GM12865 (cell line): ENCODE results near the gene TMEM179.

Experiments used
- DNase-seq: peaks from one replicate; pipeline ENCODE4 v3.0.0; 2010; ENCODE audit warnings: low read depth
- H3K4me3 ChIP-seq: 2 replicates; pipeline ENCODE4 v1.5.1; 2011; ENCODE audit warnings: mild to moderate bottlenecking, low read depth, low read length, control low read depth
- TF ChIP-seq, protein P1 (sequence below): IDR thresholded peaks from 2 replicates; pipeline ENCODE4 v1.5.1; 2011; ENCODE audit warnings: low read length, control low read depth, low read depth, inconsistent platforms; ENCODE audit not compliant: insufficient read depth; ENCODE audit errors: missing control alignments

Gene TMEM179

GRCh38 chr14:104633276-104634137 lies 28.9 kb upstream of the TMEM179 start:
- no peak for DNase-seq
- no peak overlapping the region for H3K4me3 ChIP-seq
- TF ChIP-seq, protein P1, sequence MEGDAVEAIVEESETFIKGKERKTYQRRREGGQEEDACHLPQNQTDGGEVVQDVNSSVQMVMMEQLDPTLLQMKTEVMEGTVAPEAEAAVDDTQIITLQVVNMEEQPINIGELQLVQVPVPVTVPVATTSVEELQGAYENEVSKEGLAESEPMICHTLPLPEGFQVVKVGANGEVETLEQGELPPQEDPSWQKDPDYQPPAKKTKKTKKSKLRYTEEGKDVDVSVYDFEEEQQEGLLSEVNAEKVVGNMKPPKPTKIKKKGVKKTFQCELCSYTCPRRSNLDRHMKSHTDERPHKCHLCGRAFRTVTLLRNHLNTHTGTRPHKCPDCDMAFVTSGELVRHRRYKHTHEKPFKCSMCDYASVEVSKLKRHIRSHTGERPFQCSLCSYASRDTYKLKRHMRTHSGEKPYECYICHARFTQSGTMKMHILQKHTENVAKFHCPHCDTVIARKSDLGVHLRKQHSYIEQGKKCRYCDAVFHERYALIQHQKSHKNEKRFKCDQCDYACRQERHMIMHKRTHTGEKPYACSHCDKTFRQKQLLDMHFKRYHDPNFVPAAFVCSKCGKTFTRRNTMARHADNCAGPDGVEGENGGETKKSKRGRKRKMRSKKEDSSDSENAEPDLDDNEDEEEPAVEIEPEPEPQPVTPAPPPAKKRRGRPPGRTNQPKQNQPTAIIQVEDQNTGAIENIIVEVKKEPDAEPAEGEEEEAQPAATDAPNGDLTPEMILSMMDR, result no peak

DNA sequence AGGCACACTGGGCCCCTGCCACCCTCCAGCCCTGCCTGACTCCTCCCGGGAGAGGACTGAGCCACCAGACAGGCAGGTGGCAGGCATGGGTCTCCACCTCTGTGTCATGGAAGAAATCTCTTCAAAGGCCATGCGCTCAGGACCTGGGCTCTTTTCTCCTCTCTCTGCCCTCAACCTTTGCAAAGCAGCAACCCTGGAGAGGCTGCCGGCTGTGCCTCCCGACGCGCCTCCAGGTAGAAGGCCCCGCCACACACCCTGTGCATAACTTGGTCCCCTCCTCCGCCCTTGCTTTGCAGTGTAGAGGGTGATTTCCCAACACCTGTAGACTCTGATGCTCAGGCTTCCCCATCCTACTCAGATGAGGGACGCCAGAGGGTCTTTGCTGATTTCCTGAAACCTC lies 28.2 kb upstream of the TMEM179 start:
- DNase-seq, result no peak
- TF ChIP-seq, protein P1, result no peak
- H3K4me3 ChIP-seq, result no peak overlapping the region

DNA sequence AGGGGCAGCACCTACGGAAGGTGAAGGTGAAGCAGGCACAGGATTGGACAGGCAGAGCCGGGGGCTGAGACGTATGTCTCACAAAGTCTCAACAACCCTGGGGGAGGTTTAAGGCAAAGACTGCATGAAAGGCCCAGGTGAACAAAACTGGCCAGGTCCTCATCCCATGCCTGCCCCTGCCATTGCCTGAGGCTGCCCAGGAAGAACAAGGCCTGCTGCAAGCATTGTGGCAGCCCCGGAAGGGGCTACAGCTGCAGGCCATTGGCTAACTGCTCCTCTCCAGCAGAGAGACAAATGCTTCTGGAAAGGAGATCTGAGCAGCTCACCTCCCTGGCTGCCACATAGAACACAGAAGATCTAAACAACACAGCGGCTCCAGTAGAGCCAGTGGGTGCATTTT lies 20.4 kb upstream of the TMEM179 start:
- DNase-seq, result no peak
- TF ChIP-seq, protein P1, result no peak
- H3K4me3 ChIP-seq, result no peak overlapping the region

- TF ChIP-seq, protein P1, result no peak
Observed at GRCh38 chr14:104614126-104614812, 9.7 kb upstream of the TMEM179 start.

DNA sequence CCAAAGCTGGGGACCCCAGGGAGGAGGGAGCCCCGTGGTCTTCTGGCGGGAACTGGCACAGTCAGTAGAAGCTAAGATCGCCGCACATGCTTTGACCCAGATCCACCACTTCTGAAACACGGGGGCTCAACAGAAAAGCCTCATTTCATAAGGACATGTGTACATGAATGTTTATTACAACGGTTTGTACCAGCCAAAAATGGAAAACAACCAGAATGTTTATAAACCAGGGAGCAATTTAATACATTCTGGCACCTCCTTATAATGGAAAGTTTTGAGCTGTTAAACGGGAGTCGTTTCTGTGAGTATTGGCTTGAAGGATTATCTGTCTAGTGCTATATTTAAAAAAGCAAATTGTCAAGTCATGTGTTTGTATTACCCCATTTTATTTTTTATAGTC lies 7.3 kb upstream of the TMEM179 start:
- no peak for DNase-seq
- TF ChIP-seq, protein P1, result no peak
- no peak overlapping the region for H3K4me3 ChIP-seq

More at GRCh38 chr14:104614126-104614812, 9.7 kb upstream of the TMEM179 start:
- DNase-seq, result no peak
- H3K4me3 ChIP-seq, result no peak overlapping the region

DNA sequence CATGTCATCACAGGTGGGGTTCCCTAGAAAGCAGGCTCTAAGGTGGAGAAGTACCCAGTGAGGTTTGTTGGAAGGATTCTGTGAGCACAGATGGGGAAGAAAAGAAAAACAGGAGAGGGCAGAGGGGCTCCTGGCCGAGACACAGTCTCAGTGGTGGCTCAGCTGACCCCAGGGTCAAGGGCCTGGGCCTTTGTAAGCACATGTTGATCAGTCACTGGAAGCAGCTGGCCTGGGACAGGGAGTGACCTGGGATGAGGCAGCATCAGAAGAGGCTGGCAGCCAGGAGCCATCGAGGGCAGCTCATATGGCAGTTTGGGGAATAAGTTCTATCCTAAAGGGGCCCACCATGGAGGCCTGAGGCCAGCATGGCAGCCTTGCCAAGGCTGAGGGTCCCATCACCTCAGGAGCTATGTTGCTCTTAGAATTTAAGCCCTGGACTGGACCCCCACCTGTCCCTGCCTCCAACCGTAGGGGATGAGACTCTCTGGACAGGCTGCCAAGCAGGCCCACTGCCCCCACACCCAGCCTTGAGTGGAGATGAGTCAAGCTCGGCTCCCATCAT lies 6.3 kb upstream of the TMEM179 start:
- H3K4me3 ChIP-seq, result no peak overlapping the region
- no peak for DNase-seq
- TF ChIP-seq, protein P1, result no peak
